ENCODE results near the gene STX18.
"Not testable (repeated sequence)": the region's sequence is repeated elsewhere in the genome, so short reads cannot be mapped to it uniquely, and the experiment has no call there.

The STX18 gene

GRCh38 chr4:4474476-4474875 is 67.4 kb downstream of the STX18 start:
- no peak for DNase-seq

- DNase-seq, result no peak
Observed at GRCh38 chr4:4472344-4472958, 69.4 kb downstream of the STX18 start.

- no peak for DNase-seq
Observed at GRCh38 chr4:4471195-4471594, 70.7 kb downstream of the STX18 start.

GRCh38 chr4:4470208-4470607 is 71.6 kb downstream of the STX18 start:
- DNase-seq, result no peak

- DNase-seq, result not testable (repeated sequence)
Observed at GRCh38 chr4:4465238-4465637, 76.6 kb downstream of the STX18 start.

- DNase-seq, result no peak
Observed at GRCh38 chr4:4462970-4463369, 78.9 kb downstream of the STX18 start.

GRCh38 chr4:4461850-4462249 is 80.0 kb downstream of the STX18 start:
- DNase-seq, result no peak

- DNase-seq, result no peak
Observed at GRCh38 chr4:4461178-4461577, 80.7 kb downstream of the STX18 start.

- DNase-seq, result no peak
Observed at GRCh38 chr4:4460759-4461158, 81.1 kb downstream of the STX18 start.

GRCh38 chr4:4459181-4459580 is 82.7 kb downstream of the STX18 start:
- DNase-seq, result no peak

- no peak for DNase-seq
Observed at GRCh38 chr4:4457803-4458553, 83.9 kb downstream of the STX18 start.

GRCh38 chr4:4456816-4457578 is 84.9 kb downstream of the STX18 start:
- DNase-seq, result no peak

- DNase-seq, result no peak
Observed at GRCh38 chr4:4456351-4456750, 85.5 kb downstream of the STX18 start.

GRCh38 chr4:4455210-4455865 is 86.5 kb downstream of the STX18 start:
- no peak for DNase-seq

GRCh38 chr4:4446434-4446833 is 95.4 kb downstream of the STX18 start:
- DNase-seq, result no peak

GRCh38 chr4:4443821-4444220 is 98.0 kb downstream of the STX18 start:
- DNase-seq, result no peak

- no peak for DNase-seq
Observed at GRCh38 chr4:4440333-4441061, 101.4 kb downstream of the STX18 start.

- DNase-seq, result no peak
Observed at GRCh38 chr4:4439782-4440181, 102.1 kb downstream of the STX18 start.

GRCh38 chr4:4438891-4439290 is 103.0 kb downstream of the STX18 start:
- DNase-seq, result no peak

GRCh38 chr4:4437798-4438470 is 103.9 kb downstream of the STX18 start:
- DNase-seq, result no peak

GRCh38 chr4:4436244-4436823 is 105.5 kb downstream of the STX18 start:
- no peak for DNase-seq

GRCh38 chr4:4433941-4434340 is 107.9 kb downstream of the STX18 start:
- no peak for DNase-seq
